HG02973 (cell line): ENCODE measurements around the gene MMP27.

Source experiments
- ATAC-seq: cut with Tn5 transposase; IDR thresholded peaks from one replicate; pipeline ENCODE4 v1.9.1; 2021; ENCODE audit warnings: moderate library complexity; ENCODE audit not compliant: unreplicated experiment

The MMP27 gene

DNA sequence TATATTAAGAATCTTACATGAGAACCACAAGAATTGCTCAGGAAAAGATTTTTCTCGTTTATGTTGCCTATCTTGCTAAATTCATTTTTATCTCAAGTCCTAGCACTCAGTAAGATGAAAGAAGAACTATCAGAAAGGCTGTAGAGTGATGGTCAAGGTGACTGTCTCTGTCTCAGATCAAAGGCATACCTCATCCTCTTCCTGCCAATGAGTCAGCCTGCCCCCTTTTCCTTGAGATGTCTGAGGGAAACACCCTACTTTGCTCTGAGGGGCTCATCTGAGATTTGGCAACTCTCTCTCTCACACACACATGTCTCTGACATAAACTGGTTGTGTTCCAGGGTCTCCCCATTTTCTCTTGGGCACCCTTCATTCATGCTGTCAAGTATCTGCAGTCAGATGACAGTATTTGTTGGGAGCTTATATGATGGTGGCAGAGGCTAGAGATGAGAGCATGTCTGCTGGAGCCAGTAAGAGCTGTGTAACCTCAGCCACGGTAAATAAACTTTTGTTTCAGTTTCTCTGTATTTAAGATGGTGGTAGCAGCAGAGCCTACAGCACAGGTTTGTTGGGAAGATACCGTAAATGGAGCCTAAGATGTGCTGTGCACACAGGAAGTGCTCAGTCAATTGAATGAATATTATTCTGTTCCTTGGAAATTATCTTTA, 1.6 kb downstream of the MMP27 start:
- no peak for ATAC-seq

DNA sequence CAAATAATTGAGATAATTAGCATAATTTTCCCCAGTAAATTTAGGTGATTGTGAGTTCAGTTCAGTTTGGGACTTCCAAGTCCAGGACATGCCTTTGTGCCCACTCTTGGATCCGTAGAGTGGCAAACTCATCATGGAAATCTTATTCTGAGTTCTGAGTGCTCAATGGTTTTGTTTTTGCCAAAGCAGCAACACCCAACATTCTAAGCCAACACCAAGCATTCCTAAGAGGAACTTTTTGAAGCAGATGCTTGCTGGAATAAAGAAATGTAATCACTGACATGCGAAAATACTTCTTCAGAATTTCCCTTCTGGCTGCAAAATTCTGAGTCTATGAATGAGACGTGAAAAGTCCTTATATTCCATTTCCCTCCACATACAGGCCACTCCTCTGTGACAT, 10.4 kb downstream of the MMP27 start:
- no peak for ATAC-seq

DNA sequence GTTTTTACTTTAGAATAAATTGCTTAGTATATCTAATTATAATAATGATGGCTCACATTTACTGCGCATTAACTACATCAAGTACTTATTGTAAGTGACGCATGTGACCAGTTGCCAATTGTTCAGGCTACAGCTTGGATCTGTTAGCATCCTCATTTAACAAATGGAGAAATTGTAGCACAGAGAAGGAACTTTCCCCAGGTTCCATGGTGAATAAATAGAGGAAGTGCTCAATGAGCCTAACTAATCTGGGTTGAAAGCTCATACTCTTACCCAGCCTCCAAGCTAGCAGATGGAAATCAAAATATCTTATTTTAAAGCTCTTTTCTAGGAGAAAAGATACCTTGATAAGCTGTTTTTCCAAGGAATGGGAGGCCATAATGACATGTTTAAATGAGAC, 19.8 kb downstream of the MMP27 start:
- ATAC-seq: no peak

DNA sequence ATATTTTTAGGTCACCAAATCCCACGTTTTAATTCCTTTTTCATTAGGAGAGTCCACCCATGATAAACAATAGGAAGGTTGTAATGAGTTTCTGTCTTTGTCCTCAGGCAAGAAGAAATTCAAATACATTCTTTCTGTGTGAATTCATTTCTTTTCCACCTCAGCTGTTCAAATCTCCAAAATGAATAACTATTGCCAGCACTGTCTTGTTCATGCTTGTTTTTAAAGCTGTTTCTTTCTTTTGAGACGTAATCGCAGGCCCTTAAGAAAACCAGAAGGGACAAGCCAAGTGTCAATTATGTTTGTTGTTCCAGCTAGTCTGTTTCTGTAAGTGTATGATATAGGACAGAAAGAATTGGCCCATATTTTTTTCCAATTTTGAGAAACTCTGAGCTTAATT, 20.2 kb downstream of the MMP27 start:
- no peak for ATAC-seq

DNA sequence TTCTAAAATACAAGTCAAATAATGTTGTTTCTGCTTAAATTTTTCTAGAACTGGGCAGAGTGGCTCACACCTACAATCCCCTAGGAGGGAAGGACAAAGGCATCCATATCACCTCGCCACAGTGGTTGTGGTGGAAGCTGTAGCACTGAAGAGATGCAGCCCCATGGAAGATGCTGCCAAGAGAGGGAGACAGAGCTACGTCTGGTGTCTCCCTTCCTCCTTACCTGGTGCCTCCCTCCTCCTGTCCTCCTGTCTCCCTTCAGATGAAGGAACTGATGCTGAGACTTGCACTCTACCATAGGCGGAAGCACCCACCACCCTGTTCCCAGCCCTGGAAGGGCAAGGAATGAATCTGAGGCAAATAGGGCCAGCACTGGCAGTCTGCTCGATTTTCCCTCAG, 22.3 kb downstream of the MMP27 start:
- no peak for ATAC-seq

DNA sequence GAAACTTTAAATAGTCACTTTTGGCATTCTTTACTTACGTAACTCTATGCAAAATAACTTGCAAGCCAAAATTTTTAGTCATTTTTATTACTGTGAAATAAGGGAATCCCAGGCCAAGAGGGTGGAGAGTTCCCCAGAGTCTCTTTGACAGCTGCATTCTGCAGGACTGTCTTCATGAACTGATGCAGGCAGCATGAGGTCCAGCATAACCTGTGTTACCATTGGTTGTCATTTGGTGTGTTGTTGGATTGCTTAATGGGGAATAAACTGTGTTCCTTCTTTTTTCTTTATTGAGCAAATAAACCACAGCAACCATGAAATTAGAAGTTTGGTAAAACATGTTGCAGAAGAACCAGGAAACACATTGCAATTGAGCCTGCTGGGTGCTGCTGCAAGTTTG, 24.6 kb downstream of the MMP27 start:
- no peak for ATAC-seq

DNA sequence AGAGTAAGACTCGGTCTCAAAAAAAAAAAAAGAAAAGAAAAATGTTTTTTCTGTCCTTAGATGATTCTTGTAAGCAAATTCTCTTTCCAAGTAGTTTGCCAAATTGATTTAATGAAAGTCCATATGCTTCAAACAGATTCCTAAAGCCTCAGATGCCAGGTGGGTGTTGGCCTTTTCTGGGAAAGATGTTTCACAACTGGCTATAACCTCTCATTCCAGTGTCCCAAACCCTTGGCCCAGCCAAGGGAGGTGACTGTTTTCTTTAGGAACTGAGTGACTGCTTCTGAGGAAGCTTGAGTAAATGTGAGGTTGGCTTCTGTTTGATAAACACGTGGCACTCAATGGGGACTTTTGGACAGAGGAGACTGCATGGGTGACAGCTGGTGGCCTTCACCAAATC, 27.5 kb downstream of the MMP27 start:
- no peak for ATAC-seq

DNA sequence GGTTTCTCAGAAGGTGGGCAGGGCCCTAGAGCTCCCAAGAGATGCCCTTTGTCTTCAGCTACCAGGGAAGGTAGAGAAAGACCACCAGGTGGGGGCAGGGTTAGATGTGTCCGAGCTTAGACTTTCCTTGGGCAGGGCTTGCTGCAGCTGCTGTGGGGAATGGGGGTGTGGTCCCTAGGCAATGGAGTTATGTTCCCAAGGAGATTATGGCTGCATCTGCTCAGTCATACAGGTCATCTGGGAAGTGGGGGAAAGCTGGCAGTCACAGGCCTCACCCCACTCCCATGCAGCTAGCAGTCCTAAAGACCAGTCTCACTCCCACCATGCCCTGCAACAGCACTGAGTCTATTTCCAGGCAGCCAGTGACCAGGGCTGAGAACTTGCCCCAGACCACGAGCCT, 29.5 kb downstream of the MMP27 start:
- ATAC-seq: no peak

DNA sequence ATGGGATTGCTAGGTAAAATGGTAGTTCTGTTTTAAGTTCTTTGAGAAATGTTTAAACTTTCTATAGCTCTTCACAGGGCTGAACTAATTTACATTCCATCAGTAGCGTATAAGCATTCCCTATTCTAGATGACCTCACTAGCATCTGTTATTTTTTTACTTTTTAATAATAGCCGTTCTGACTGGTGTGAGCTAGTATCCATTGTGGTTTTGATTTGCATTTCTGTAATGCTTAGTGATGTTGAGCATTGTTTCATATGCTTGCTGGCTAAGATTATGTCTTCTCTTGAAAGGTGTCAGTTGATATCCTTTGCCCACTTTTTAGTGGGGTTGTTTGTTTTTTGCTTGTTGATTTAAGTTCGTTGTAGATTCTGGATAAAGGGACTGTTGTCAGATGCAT, 35.9 kb downstream of the MMP27 start:
- no peak for ATAC-seq

DNA sequence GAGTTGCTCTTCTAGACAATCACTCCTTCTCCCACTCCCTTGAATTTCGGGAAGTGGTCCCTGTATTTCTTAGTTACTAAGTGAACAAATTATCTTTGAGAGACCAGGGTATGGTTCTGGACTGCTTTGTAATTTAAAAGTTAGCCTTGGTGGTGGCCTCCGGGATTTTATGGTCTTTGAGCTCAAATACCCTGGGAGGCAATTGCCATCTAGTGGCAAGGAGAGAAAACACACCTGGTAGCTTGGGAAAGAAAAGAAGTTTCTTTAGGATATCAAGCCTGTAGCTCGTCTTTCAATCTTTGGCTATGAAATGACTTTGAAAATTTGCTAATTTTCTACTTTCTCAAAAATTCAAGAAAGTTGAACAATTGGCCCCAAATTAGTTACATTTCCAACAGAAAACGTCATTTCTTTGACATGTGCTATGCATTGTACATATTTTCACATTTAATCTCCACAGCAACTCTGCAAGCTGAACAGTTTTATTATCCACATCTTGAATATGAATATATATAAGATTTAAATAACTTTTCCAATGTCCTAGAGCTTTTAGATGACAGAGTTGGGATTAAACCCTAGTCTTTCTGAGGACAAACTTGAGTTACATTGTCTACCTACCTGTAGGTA, 39.1 kb downstream of the MMP27 start:
- peak; percentile 72 for ATAC-seq

DNA sequence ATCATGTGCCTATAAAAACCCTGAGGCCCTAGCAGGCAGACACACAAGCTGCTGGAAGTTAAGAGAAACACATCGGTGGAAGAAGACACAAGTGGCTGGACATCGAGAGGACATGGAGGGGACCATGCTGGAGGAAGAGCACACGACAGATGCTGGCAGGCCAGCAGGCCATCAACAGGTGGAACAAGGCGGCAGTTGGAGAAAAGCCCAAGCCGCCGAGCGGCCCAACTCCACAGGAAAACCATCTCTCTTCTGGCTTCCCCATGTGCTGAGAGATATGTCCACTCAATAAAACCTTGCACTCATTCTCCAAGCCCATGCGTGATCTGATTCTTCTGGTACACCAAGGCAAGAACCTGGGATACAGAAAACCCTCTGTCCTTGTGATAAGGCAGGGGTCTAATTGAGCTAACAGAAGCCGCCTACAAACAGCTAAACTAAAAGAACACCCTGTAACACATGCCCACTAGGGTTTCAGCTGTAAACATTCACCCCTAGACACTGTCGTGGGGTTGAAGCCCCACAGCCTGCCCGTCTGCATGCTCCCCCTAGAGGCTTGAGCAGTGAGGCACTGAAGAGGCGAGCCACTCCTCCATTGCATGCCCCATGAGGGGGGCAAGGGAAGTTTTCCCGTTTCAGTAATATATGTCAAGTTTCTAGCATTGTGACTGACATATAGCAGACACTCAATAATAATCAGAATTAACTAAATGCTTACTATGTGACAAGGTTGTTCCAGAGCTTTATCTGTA, 41.4 kb downstream of the MMP27 start:
- ATAC-seq: no peak

DNA sequence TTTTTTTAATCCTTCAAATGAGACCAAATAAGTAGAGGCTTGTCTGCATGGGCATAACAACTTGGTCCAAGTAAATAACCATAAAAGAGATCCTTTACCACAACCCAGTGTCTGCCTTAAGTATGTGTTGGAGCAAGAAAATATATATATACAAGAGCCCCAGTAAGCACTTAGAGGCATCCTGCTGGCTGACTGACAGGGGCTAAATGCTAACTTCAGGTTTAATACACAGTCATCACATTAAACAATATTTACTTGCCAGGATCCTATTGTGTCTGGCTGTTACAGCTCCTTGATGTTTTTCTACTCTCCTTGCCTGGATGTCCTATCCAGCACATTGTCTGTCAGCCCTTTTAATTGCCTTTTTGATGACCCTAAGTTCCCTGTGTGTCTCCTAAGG, 43.0 kb downstream of the MMP27 start:
- ATAC-seq: no peak

DNA sequence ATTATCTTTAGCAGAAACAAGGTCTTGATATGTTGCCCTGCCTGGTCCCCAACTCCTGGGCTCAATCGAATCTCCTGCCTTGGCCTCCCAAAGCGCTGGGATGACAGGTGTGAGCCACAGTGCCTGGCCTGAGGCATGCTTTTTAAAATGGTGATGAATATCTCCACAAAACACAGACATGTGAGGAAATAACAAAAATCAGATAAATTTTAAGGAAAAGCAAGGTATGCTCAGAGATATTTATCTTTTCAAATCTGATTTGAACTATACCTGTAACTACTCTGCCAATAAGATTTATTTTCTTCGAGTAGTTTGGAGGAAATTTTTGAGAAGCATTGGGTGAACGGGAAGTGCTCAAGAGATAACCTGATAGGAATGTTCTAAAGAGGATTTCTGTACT, 44.5 kb downstream of the MMP27 start:
- no peak for ATAC-seq

DNA sequence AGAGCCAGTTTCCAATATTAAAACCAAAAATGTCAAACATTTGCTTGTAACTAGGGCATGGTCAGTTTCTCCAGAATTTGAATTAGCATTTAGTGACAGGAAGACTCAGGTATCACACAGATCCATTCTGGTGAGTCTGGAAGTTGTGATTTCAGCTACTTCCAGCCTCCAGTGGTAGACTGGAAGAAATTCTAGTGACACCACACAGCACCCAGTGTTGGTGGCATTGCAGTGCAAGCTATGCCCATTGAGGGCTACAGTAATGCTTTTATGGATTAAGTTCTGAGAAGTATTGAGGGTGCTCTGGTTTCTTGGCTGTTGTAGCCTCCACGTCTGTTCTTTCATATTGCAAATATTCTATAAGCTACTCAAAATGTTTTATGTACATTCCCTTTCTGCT, 49.0 kb downstream of the MMP27 start:
- no peak for ATAC-seq

DNA sequence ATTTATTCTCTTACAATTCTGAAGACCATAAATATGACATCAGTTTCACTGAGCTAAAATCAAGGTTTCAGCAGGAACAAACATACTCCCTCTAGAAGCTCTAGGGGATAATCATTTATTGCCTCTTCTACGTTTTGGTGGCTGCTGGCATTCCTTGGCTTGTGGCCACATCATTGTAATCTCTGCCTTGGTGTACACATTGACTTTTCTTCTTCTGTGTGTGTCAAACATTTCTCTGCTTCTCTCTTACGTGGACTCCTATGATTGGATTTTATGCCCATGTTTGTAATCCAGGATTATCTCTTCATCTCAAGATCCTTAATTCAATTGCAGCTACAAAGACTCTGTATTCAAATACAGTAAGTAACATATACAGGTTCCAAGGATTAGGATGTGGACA, 50.0 kb downstream of the MMP27 start:
- ATAC-seq: no peak

DNA sequence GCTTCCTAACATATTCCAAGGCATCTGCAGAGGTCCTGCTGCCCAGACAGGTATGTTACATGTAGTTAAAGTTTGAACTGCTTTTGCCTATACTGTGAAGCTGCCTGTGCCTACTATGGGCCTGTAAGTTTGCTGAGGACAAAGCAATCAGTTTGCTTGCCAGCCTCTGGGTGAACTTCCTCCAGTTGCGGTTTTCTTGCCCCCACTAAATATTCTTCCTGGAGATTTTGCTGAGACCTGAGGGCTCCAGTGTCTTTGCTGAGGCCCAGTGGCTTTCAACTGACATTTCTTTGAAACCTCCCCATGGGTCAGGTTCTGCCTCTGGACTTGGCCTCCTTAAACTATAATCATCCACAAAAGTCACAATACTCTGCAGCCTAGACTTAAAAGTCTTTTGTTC, 50.8 kb downstream of the MMP27 start:
- ATAC-seq: no peak

DNA sequence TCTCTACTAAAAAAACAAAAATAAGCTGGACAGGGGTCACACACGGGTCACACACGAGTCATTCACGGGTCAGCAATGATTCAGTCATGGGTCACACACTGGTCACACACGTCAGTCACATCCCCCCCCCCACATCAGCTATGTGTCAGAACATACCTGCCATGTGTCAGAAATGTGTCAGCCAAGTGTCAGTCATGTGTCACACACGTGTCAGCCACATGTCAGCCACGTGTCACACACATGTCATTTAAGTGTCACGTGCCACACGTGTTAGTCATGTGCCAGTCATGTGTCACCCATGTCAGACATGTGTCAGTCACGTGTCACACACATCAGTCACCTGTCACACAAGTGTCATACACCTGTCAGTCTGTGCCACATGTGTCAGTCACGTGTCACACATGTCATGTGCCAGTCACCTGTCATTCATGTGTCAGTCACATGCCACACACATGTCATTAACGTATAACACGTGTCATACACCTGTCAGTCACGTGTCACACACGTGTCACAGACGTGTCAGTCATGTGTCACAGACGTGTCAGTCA, 51.8 kb downstream of the MMP27 start:
- no peak for ATAC-seq

DNA sequence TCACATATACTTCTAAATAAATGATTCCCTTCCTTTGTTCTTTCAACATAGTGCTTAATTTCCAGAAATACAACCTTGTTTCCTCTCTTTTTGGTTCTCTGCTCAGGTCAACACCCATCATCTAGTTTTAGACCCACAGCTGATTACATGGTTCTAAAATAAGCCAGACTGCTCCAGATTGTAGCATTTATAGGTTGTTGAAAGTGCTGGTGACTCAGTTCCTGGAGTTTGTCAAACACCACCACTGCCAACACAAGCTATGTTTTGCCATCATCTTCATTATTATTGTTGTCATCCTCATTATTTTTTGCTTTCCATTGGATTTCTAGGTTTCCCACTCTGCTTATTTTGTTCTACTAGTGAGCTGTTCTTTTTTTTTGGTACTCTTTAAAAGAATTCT, 58.1 kb downstream of the MMP27 start:
- ATAC-seq: no peak

DNA sequence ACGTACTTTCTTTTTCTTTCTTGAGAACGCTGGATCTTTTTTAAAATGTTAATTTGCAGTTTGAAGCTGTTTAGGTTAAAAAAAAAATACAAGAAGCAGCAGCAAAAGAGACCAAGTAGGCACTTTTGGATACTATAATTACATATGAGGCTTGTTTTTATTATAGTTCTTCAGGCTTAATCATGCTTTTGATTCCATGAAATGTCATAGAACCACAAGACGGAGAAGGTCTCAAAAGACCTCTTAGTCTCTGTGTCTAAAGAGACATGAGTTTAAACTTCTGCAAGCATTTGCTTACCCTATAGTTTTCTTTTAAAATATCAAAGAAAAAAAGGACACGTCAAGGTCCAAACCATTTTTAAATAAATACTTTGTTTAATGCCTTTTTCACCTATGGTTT, 61.6 kb downstream of the MMP27 start:
- no peak for ATAC-seq
